Measurements from ENCODE around the gene PTPRB.

Gene PTPRB

DNA sequence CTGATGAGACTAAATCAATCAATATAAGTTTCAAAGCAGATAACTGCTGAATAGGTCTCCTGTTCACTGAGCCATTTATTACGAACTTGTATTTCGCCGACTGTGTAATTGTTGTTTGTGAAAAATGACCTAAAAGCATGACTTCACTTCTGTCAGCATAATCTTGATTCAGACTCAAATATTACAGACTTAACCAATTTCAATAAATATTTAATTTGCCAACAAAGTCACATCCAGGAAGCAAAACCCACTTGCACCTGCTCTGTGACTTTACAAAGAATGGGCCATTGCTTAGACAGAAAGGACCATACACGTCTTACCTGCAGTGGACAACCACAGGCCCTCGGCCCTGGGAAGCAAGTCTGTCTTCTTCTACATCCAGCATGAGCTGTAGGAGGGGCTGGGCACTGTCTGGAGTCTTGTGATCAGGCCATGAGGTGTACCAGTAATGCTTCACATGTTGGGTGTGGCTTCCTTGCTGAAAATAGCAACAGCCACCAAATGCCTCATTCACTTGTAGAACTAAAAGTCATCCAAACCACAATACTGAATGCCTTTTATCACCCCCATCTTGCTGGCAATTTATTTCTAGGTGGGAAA is 23.5 kb upstream of the PTPRB start:
- H3K4me1 ChIP-seq = peaks cover 7% of the 10 kb centered on the region; the same call in 1 of the 2 replicates
- TF ChIP-seq, protein P1, sequence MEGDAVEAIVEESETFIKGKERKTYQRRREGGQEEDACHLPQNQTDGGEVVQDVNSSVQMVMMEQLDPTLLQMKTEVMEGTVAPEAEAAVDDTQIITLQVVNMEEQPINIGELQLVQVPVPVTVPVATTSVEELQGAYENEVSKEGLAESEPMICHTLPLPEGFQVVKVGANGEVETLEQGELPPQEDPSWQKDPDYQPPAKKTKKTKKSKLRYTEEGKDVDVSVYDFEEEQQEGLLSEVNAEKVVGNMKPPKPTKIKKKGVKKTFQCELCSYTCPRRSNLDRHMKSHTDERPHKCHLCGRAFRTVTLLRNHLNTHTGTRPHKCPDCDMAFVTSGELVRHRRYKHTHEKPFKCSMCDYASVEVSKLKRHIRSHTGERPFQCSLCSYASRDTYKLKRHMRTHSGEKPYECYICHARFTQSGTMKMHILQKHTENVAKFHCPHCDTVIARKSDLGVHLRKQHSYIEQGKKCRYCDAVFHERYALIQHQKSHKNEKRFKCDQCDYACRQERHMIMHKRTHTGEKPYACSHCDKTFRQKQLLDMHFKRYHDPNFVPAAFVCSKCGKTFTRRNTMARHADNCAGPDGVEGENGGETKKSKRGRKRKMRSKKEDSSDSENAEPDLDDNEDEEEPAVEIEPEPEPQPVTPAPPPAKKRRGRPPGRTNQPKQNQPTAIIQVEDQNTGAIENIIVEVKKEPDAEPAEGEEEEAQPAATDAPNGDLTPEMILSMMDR (IDR thresholded peaks at IDR 0.05; ENCODE audit: low read depth, low read length) = no peak
- DNase-seq = no peak

DNA sequence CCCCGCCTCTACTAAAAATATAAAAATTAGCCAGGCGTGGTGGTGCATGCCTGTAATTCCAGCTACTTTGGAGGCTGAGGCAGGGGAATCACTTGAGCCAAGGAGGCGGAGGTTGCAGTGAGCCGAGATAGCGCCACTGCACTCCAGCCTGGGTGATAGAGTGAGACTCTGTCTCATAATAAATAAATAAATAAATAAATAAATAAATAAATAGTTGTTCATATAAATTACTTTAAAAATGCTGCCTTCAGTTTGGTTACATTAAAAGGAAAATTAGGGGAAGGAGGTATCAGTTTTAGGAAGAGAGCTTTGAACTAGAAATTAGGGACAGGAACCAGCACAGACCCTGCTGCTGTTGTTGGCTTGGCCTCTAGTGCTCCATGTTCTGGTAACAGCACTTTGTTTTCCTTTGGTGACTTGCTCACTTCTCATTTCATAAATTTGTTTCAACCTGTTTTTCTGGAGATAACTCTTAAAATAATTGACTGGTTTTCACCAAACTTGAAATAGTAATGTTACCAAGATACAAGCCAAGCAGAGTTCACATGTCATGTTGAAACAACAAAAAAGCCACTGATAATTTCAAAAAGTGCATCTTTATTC is 22.9 kb upstream of the PTPRB start:
- TF ChIP-seq, protein P1 (IDR thresholded peaks at IDR 0.05; ENCODE audit: low read depth, low read length) = no peak
- Histone ChIP-seq H3K4me1 (peaks cover 7% of the 10 kb centered on the region; the same call in 1 of the 2 replicates), H3K27me3 (no peaks in the 10 kb centered on the region), H3K36me3 (peaks cover 12% of the 10 kb centered on the region), H3K9me3 (no peaks in the 10 kb centered on the region), H3K4me3 (ENCODE audit: low read depth, low read length) (no peak overlapping the region)
- no peak for DNase-seq

More for the DNA sequence above, 23.5 kb upstream of the PTPRB start:
- no peak overlapping the region for H3K4me3 ChIP-seq (ENCODE audit: low read depth, low read length)
- no peaks in the 10 kb centered on the region for H3K27me3 ChIP-seq
- H3K36me3 ChIP-seq = peaks cover 6% of the 10 kb centered on the region
- no peaks in the 10 kb centered on the region for H3K9me3 ChIP-seq

DNA sequence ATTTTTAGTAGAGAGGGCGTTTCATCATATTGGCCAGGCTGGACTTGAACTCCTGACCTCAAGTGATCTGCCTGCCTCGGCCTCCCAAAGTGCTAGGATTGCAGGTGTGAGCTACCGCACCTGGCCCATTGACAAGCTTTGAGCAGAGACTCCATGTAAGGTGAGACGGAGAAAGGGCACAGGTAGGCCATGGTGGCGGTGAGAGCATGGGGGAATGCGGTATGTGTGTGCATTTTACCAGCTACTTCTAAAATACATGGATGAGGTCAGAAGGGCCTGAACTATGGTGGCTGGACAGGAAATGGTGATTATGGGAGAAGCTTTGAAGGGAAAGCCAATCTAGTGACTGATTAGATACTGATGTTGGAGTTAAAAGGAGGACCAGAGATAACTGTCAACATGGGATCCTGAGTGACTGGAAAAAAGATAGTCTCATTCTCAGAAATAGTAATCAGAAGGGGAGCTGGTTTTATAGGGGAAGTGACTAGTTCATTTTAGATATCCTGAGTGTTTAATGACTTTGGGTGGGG is 21.9 kb upstream of the PTPRB start:
- H3K4me3 ChIP-seq (ENCODE audit: low read depth, low read length) = no peak overlapping the region
- no peaks in the 10 kb centered on the region for H3K27me3 ChIP-seq
- peaks cover 7% of the 10 kb centered on the region; the same call in 1 of the 2 replicates for H3K4me1 ChIP-seq
- no peak for DNase-seq
- peaks cover 20% of the 10 kb centered on the region for H3K36me3 ChIP-seq
- TF ChIP-seq, protein P1 (IDR thresholded peaks at IDR 0.05; ENCODE audit: low read depth, low read length) = no peak
- H3K9me3 ChIP-seq = no peaks in the 10 kb centered on the region

DNA sequence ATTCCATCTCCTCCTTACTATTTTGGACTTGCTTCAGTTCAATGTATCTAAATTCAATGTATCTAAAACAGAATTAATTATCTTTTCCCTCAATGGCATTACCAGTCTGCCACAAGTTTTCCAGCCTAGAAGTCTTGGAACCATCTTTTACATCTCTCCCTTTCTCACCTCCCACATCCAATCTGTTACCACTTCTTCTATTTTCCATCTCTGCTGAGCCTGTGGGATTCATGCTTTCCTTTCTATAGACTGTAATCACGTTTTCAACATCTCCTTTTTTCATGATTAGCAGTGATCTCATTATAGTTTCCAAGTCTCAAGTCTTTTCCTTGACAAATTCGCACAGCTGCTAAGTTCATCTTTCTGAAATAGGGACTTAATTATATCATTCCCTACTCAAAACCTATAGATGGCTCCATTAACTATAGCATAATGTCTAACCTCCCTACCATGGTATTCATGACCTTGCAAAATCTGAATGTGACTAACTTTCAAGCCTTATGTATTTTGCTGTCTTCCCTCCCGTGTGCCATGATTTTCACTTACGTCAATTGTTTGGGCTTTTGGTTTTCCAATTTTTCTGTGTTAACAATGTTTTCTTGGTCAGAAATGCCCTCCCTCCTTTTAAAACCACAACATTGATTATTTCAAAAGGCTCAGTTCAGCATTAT is 20.5 kb upstream of the PTPRB start:
- no peak overlapping the region for H3K4me3 ChIP-seq (ENCODE audit: low read depth, low read length)
- TF ChIP-seq, protein P1 (IDR thresholded peaks at IDR 0.05; ENCODE audit: low read depth, low read length) = no peak
- H3K4me1 ChIP-seq = peaks cover 7% of the 10 kb centered on the region; the same call in 1 of the 2 replicates
- H3K9me3 ChIP-seq = no peaks in the 10 kb centered on the region
- H3K27me3 ChIP-seq = no peaks in the 10 kb centered on the region
- no peak for DNase-seq
- H3K36me3 ChIP-seq = peaks cover 24% of the 10 kb centered on the region

DNA sequence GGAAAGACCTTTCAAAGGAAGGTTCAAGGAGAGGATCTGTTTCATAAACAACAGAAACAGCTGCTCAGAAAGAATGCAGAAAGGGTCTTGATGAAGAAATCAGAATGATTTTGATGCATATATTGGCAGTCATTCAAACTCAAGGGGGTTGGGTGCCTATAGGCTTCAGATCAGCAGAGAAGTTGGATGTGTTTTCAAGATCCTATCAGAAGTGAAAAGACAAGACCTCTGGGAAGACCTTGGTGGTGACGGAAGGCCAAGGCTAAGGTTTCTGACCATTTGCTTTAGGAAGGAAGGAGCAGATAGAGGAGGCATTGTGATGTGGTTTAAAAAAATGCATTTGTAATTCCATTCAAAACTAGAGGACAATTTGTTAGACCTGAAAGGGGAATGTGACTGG is 15.2 kb upstream of the PTPRB start:
- TF ChIP-seq, protein P1 (IDR thresholded peaks at IDR 0.05; ENCODE audit: low read depth, low read length) = no peak
- no peaks in the 10 kb centered on the region for H3K4me1 ChIP-seq
- no peaks in the 10 kb centered on the region for H3K27me3 ChIP-seq
- no peak for DNase-seq
- H3K9me3 ChIP-seq = no peaks in the 10 kb centered on the region
- H3K4me3 ChIP-seq (ENCODE audit: low read depth, low read length) = no peak overlapping the region
- H3K36me3 ChIP-seq = peaks cover 51% of the 10 kb centered on the region

Data from BE2C (cell line).